ENCODE measurements around the gene POLK.

The POLK gene

GRCh38 chr5:75550597-75550996, 38.9 kb downstream of the POLK start:
- H3K36me3 ChIP-seq (ENCODE audit: control insufficient read depth, insufficient read depth, low read length) = no peaks in the 10 kb centered on the region; the same call in none of the 2 replicates
- DNase-seq (ENCODE audit: extremely low read depth, insufficient read length) = no peak
- TF ChIP-seq CTCF (IDR thresholded peaks at IDR 0.05; ENCODE audit: insufficient read depth, low read length, poor library complexity, severe bottlenecking) = no peak
- H3K4me3 ChIP-seq (replicated peaks; ENCODE audit: low read depth, low read length) = no peak overlapping the region
- no peaks in the 10 kb centered on the region for H3K27me3 ChIP-seq (replicated peaks; ENCODE audit: control insufficient read depth, insufficient read depth, low read length)

GRCh38 chr5:75551471-75551870, 39.8 kb downstream of the POLK start:
- DNase-seq (ENCODE audit: extremely low read depth, insufficient read length) = no peak
- H3K36me3 ChIP-seq (ENCODE audit: control insufficient read depth, insufficient read depth, low read length) = no peaks in the 10 kb centered on the region; the same call in none of the 2 replicates

GRCh38 chr5:75552764-75553163, 41.1 kb downstream of the POLK start:
- H3K27me3 ChIP-seq (replicated peaks; ENCODE audit: control insufficient read depth, insufficient read depth, low read length) = no peaks in the 10 kb centered on the region
- TF ChIP-seq CTCF (IDR thresholded peaks at IDR 0.05; ENCODE audit: insufficient read depth, low read length, poor library complexity, severe bottlenecking) = no peak
- no peak overlapping the region for H3K4me3 ChIP-seq (replicated peaks; ENCODE audit: low read depth, low read length)
- no peak for DNase-seq (ENCODE audit: extremely low read depth, insufficient read length)
- no peaks in the 10 kb centered on the region; the same call in none of the 2 replicates for H3K36me3 ChIP-seq (ENCODE audit: control insufficient read depth, insufficient read depth, low read length)

More at GRCh38 chr5:75551471-75551870, 39.8 kb downstream of the POLK start:
- Histone ChIP-seq H3K27me3 (replicated peaks; ENCODE audit: control insufficient read depth, insufficient read depth, low read length) (no peaks in the 10 kb centered on the region), H3K4me3 (replicated peaks; ENCODE audit: low read depth, low read length) (no peak overlapping the region)
- no peak for TF ChIP-seq CTCF (IDR thresholded peaks at IDR 0.05; ENCODE audit: insufficient read depth, low read length, poor library complexity, severe bottlenecking)

- TF ChIP-seq CTCF (IDR thresholded peaks at IDR 0.05; ENCODE audit: insufficient read depth, low read length, poor library complexity, severe bottlenecking) = no peak
- no peak overlapping the region for H3K4me3 ChIP-seq (replicated peaks; ENCODE audit: low read depth, low read length)
- no peaks in the 10 kb centered on the region for H3K27me3 ChIP-seq (replicated peaks; ENCODE audit: control insufficient read depth, insufficient read depth, low read length)
- DNase-seq (ENCODE audit: extremely low read depth, insufficient read length) = no peak
- H3K36me3 ChIP-seq (ENCODE audit: control insufficient read depth, insufficient read depth, low read length) = no peaks in the 10 kb centered on the region; the same call in none of the 2 replicates
Measured at GRCh38 chr5:75553358-75553757, 41.7 kb downstream of the POLK start.

- H3K36me3 ChIP-seq (ENCODE audit: control insufficient read depth, insufficient read depth, low read length) = no peaks in the 10 kb centered on the region; the same call in none of the 2 replicates
- DNase-seq (ENCODE audit: extremely low read depth, insufficient read length) = no peak
- TF ChIP-seq CTCF (IDR thresholded peaks at IDR 0.05; ENCODE audit: insufficient read depth, low read length, poor library complexity, severe bottlenecking) = no peak
- no peak overlapping the region for H3K4me3 ChIP-seq (replicated peaks; ENCODE audit: low read depth, low read length)
- no peaks in the 10 kb centered on the region for H3K27me3 ChIP-seq (replicated peaks; ENCODE audit: control insufficient read depth, insufficient read depth, low read length)
Measured at GRCh38 chr5:75558221-75558620, 46.5 kb downstream of the POLK start.
